ENCODE results near the gene LTB.

DNA sequence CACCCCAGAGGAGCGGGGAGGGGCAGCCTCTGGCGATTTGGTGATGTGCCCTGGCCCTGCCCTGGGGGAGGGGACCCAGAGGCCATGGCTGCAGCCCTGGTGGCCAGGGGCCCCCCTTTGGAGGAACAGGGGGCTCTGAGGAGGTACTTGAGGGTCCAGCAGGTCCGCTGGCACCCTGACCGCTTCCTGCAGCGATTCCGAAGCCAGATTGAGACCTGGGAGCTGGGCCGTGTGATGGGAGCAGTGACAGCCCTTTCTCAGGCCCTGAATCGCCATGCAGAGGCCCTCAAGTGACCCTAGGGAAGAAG is 24.0 kb downstream of the LTB start:
- TF ChIP-seq, protein P1, sequence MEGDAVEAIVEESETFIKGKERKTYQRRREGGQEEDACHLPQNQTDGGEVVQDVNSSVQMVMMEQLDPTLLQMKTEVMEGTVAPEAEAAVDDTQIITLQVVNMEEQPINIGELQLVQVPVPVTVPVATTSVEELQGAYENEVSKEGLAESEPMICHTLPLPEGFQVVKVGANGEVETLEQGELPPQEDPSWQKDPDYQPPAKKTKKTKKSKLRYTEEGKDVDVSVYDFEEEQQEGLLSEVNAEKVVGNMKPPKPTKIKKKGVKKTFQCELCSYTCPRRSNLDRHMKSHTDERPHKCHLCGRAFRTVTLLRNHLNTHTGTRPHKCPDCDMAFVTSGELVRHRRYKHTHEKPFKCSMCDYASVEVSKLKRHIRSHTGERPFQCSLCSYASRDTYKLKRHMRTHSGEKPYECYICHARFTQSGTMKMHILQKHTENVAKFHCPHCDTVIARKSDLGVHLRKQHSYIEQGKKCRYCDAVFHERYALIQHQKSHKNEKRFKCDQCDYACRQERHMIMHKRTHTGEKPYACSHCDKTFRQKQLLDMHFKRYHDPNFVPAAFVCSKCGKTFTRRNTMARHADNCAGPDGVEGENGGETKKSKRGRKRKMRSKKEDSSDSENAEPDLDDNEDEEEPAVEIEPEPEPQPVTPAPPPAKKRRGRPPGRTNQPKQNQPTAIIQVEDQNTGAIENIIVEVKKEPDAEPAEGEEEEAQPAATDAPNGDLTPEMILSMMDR (IDR thresholded peaks at IDR 0.05; ENCODE audit: low read length), result no peak
- TF ChIP-seq EZH2 (IDR thresholded peaks at IDR 0.05; ENCODE audit: borderline replicate concordance, low read length), result no peak
